ENCODE measurements around the gene ZCWPW2.
A peak's percentile ranks its signal among the peaks of the same experiment; 100 is the strongest.

The ZCWPW2 gene

GRCh38 chr3:28574036-28574435 is 225.5 kb downstream of the ZCWPW2 start:
- peak; percentile 67 for DNase-seq (ENCODE audit: low spot score)

GRCh38 chr3:28575100-28575745 is 226.7 kb downstream of the ZCWPW2 start:
- DNase-seq (ENCODE audit: low spot score), result peak; percentile 78
